Endodermal cell (in vitro differentiated cells): ENCODE data around the gene LELP1. TPM values are rescaled to one million over a fixed set of nuclear protein-coding genes. Genes with fewer than 3 reads are reported as not detected.
"Not testable (repeated sequence)": the region's sequence is repeated elsewhere in the genome, so short reads cannot be mapped to it uniquely, and the experiment has no call there.

Source experiments
- DNase-seq: peaks from one replicate; pipeline ENCODE4 v3.0.0-alpha.2; 2017
- H3K27ac ChIP-seq: 2 replicates; pipeline ENCODE4 v1.5.1; 2013; ENCODE audit warnings: mild to moderate bottlenecking, low read depth, low read length, moderate library complexity
- H3K27me3 ChIP-seq: 2 replicates; pipeline ENCODE4 v1.6.1; 2013; ENCODE audit warnings: mild to moderate bottlenecking, low read length, moderate library complexity; ENCODE audit not compliant: insufficient read depth, control insufficient read depth, poor library complexity, severe bottlenecking
- H3K36me3 ChIP-seq: 2 replicates; pipeline ENCODE4 v1.7.0; 2013; ENCODE audit warnings: mild to moderate bottlenecking, low read length, moderate library complexity; ENCODE audit not compliant: control insufficient read depth, insufficient read depth
- H3K4me1 ChIP-seq: one replicate; pipeline ENCODE4 v1.7.0; 2013; ENCODE audit warnings: low read length; ENCODE audit not compliant: control insufficient read depth, insufficient read depth
- H3K4me3 ChIP-seq: 2 replicates; pipeline ENCODE4 v1.5.1; 2013; ENCODE audit warnings: mild to moderate bottlenecking, low read length, moderate library complexity
- H3K9ac ChIP-seq: 2 replicates; pipeline ENCODE4 v1.6.1; 2013; ENCODE audit warnings: mild to moderate bottlenecking, low read length, moderate library complexity; ENCODE audit not compliant: poor library complexity, severe bottlenecking; ENCODE audit errors: extremely low read depth
- H3K9me3 ChIP-seq: 2 replicates; pipeline ENCODE4 v1.6.1; 2013; ENCODE audit warnings: mild to moderate bottlenecking, low read length, moderate library complexity; ENCODE audit not compliant: control insufficient read depth
- H3K27ac Mint-ChIP-seq: 2 replicates; pipeline ENCODE4 v1.8.0; 2020; ENCODE audit warnings: mixed read lengths
- H3K27me3 Mint-ChIP-seq: 2 replicates; pipeline ENCODE4 v1.8.0; 2021; ENCODE audit warnings: mild to moderate bottlenecking, mixed read lengths; ENCODE audit not compliant: insufficient read depth
- H3K36me3 Mint-ChIP-seq: 2 replicates; pipeline ENCODE4 v1.8.0; 2020; ENCODE audit warnings: low read depth, mixed read lengths
- H3K4me1 Mint-ChIP-seq: 2 replicates; pipeline ENCODE4 v1.8.0; 2020; ENCODE audit warnings: mixed read lengths
- H3K4me3 Mint-ChIP-seq: 2 replicates; pipeline ENCODE4 v1.8.0; 2020; ENCODE audit warnings: mild to moderate bottlenecking, moderate library complexity, mixed read lengths
- H3K9me3 Mint-ChIP-seq: 2 replicates; pipeline ENCODE4 v1.8.0; 2020; ENCODE audit warnings: mild to moderate bottlenecking, mixed read lengths
- WGBS, 2 experiments: methylation state at CpG; one replicate each; pipeline versions ENCODE4 v1.1.5 to v1.1.7; 2013; ENCODE audit warnings: missing lambda C conversion rate in 2 of 2, mixed read lengths in 1 of 2; ENCODE audit not compliant: insufficient coverage in 1 of 2, insufficient read length in 1 of 2; 5-methylcytosine and 5-hydroxymethylcytosine counted together
- total RNA-seq, 2 donors: library from RNA; stranded (reverse); fragmentation: NEBNext Ultra II Directional in 1 of 2; extraction: Animal tissue kit (Norgen Biotek cat#: 25700) in 1 of 2; gene quantifications; 2 replicates in 1 of 2; 3 replicates in 1 of 2; pipeline ENCODE4 v1.2.1, GENCODE V29; 2021
- TF ChIP-seq, protein P1 (sequence below): fragments of 200-600 bp; sonication (generic); conservative IDR thresholded peaks from 2 replicates; pipeline ENCODE4 v1.5.0; 2021; ENCODE audit warnings: antibody characterized with exemption, mild to moderate bottlenecking

The LELP1 gene
- total RNA-seq, 2 donors from 2014 or later = not detected

DNA sequence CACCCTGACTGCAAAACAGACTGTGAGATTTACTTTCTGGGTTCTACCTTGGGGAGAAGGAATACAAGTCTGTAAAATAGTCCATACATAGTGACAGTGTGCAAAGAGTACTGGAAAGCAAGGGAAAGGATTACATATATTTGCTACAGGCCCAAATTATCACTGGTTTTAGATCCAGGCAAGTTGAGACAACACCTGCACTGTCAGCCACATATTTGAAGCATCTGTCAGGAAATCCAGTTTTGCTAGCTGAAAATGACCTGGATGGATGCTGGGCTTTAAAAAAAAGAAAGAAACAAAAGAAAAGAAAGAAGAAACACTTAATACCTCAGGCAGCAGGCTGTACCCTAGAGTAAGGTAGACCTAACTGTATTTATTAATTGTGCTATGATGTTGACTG is 28.6 kb upstream of the LELP1 start:
- no peak overlapping the region for H3K9ac ChIP-seq
- H3K27ac Mint-ChIP-seq = no peak overlapping the region
- H3K27me3 ChIP-seq = no peaks in the 10 kb centered on the region
- no peak overlapping the region for H3K27ac ChIP-seq
- no peak overlapping the region for H3K4me3 ChIP-seq
- no peaks in the 10 kb centered on the region for H3K9me3 ChIP-seq
- no peaks in the 10 kb centered on the region for H3K4me1 ChIP-seq
- DNase-seq = no peak
- H3K9me3 Mint-ChIP-seq = no peaks in the 10 kb centered on the region
- H3K36me3 ChIP-seq = no peaks in the 10 kb centered on the region
- H3K27me3 Mint-ChIP-seq = peaks cover 2% of the 10 kb centered on the region
- no peaks in the 10 kb centered on the region for H3K36me3 Mint-ChIP-seq
- H3K4me1 Mint-ChIP-seq = no peaks in the 10 kb centered on the region
- TF ChIP-seq, protein P1, sequence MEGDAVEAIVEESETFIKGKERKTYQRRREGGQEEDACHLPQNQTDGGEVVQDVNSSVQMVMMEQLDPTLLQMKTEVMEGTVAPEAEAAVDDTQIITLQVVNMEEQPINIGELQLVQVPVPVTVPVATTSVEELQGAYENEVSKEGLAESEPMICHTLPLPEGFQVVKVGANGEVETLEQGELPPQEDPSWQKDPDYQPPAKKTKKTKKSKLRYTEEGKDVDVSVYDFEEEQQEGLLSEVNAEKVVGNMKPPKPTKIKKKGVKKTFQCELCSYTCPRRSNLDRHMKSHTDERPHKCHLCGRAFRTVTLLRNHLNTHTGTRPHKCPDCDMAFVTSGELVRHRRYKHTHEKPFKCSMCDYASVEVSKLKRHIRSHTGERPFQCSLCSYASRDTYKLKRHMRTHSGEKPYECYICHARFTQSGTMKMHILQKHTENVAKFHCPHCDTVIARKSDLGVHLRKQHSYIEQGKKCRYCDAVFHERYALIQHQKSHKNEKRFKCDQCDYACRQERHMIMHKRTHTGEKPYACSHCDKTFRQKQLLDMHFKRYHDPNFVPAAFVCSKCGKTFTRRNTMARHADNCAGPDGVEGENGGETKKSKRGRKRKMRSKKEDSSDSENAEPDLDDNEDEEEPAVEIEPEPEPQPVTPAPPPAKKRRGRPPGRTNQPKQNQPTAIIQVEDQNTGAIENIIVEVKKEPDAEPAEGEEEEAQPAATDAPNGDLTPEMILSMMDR = no peak
- H3K4me3 Mint-ChIP-seq = no peak overlapping the region

DNA sequence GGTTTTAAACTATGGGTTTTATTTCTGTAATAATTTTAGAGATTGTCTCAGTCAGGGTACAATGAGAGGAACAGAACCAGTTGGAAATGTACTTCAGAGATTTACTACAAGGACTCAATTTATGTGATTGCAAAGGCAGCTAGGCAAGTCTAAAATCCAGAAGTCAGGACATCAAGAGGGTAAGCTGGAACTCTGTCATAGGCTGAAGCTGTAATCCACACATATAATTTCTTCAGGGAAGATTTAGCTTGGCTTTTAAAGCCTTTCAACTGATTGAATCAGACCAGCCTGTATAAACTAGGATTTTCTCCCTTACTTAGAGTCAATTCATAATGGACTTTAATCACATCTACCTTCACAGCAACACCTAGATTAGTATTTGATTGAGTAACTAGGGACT is 24.3 kb upstream of the LELP1 start:
- no peak overlapping the region for H3K4me3 ChIP-seq
- H3K9ac ChIP-seq = no peak overlapping the region
- TF ChIP-seq, protein P1 = no peak
- H3K36me3 ChIP-seq = no peaks in the 10 kb centered on the region
- H3K9me3 Mint-ChIP-seq = peaks cover 5% of the 10 kb centered on the region
- H3K36me3 Mint-ChIP-seq = no peaks in the 10 kb centered on the region
- H3K9me3 ChIP-seq = no peaks in the 10 kb centered on the region
- H3K4me3 Mint-ChIP-seq = no peak overlapping the region
- no peaks in the 10 kb centered on the region for H3K4me1 ChIP-seq
- H3K27me3 ChIP-seq = no peaks in the 10 kb centered on the region
- H3K27ac Mint-ChIP-seq = no peak overlapping the region
- no peaks in the 10 kb centered on the region for H3K4me1 Mint-ChIP-seq
- peaks cover 2% of the 10 kb centered on the region for H3K27me3 Mint-ChIP-seq
- no peak overlapping the region for H3K27ac ChIP-seq
- DNase-seq = no peak

DNA sequence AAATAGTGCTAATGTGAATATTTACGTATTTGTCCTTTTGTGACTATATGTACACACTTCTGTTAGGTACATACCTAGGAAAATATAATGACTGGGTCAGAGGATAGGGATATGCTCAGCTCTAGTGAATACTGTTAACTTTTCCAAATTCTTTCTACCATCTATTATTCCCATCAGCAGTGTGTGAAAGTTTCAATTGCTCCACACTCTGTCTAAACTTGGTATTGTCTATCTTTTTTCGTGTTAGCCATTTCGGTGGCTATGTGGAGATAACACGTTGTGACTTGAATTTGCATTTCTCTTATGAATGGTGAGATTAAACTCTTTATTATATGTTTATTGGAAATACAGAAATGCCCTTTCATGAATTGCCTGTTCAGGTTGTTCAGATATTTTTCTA is 22.7 kb upstream of the LELP1 start:
- 88 to 100% methylated on average over 1 to 4 of the region's 4 CpGs for WGBS, 2 experiments

DNA sequence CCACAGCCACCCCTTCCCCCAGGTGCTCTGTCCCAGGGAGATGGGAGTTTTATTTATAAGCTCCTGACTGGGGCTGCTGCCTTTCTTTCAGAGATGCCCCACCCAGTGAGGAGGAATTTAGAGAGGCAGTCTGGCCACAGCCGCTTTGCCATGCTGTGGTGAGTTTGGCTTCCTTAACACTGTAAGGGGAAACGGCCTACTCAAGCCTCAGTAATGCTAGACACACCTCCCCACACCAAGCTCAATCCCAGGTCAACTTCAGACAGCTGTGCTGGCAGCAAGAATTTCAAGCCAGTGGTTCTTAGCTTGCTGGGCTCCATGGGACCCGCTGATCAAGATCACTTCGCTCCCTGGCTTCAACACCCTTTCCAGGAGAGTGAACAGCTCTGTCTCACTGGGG is 14.9 kb upstream of the LELP1 start:
- not testable (repeated sequence) for H3K4me3 Mint-ChIP-seq, H3K4me1 Mint-ChIP-seq, H3K27ac Mint-ChIP-seq, H3K9ac ChIP-seq, DNase-seq, H3K4me3 ChIP-seq, H3K4me1 ChIP-seq, H3K36me3 ChIP-seq, H3K36me3 Mint-ChIP-seq, H3K27me3 Mint-ChIP-seq, H3K9me3 Mint-ChIP-seq, H3K27ac ChIP-seq, H3K9me3 ChIP-seq, H3K27me3 ChIP-seq
- WGBS, 2 experiments = 89 to 92% methylated on average over 3 to 4 of the region's 4 CpGs

More for the DNA sequence above, 22.7 kb upstream of the LELP1 start:
- Histone ChIP-seq H3K27ac (no peak overlapping the region), H3K27me3 (no peaks in the 10 kb centered on the region), H3K4me3 (no peak overlapping the region), H3K9ac (no peak overlapping the region), H3K9me3 (no peaks in the 10 kb centered on the region), H3K36me3 (no peaks in the 10 kb centered on the region), H3K4me1 (no peaks in the 10 kb centered on the region)
- no peak for DNase-seq
- Mint-ChIP-seq H3K9me3 (peaks cover 6% of the 10 kb centered on the region), H3K36me3 (no peaks in the 10 kb centered on the region), H3K27me3 (peaks cover 2% of the 10 kb centered on the region), H3K27ac (no peak overlapping the region), H3K4me3 (no peak overlapping the region), H3K4me1 (no peaks in the 10 kb centered on the region)
- TF ChIP-seq, protein P1 = no peak
